HCT116 (cell line): Measurements from ENCODE around the gene LHPP. TPM values are rescaled to one million over a fixed set of nuclear protein-coding genes. Genes with fewer than 3 reads are reported as not detected.

Experiments
- ATAC-seq: fragments of 200-7000 bp; cut with Tn5 transposase; 2 replicates; pipeline ENCODE4 v1.9.1; 2020; ENCODE audit warnings: mild to moderate bottlenecking, moderate library complexity
- BruUV-seq: library from RNA; stranded (reverse); fragments of 400-500 nt; replicated peaks from 2 replicates; lab custom pipeline; 2021; lab: Mats Ljungman, UMichigan
- CTCF ChIA-PET: fragments of 300-600 bp; sonication (Branson Sonifier 250); formaldehyde crosslinking; loops from one replicate; lab custom pipeline; 2021; ENCODE audit warnings: antibody characterized with exemption; lab: Charles Lee
- POLR2A ChIA-PET: fragments of 300-600, 350-600 bp; sonication (Branson Sonifier 250); formaldehyde crosslinking; loops from one replicate; lab custom pipeline; 2021; ENCODE audit warnings: antibody characterized with exemption; lab: Charles Lee
- RAD21 ChIA-PET, 2 experiments: fragments of 300-600 bp; sonication (Branson Sonifier 250); formaldehyde crosslinking; loops; one replicate each; lab custom pipeline; 2023; ENCODE audit warnings: low total read pairs in 2 of 2; ENCODE audit not compliant: uncharacterized antibody in 2 of 2, unreplicated experiment in 2 of 2, low non-redundant PET in 1 of 2; lab: Charles Lee
- DNase-seq: peaks from one replicate; pipeline ENCODE4 v3.0.0-alpha.2; 2010; ENCODE audit warnings: low read depth, low spot score
- H2AFZ ChIP-seq: fragments of 200-600 bp; shearing (Covaris generic), sonication (generic); 2 replicates; pipeline ENCODE4 v1.6.1; 2017; ENCODE audit warnings: low read depth, mixed run types, mixed read lengths, antibody characterized with exemption, low read length; ENCODE audit not compliant: poor library complexity, severe bottlenecking
- H3K27ac ChIP-seq: 2 replicates; pipeline ENCODE4 v1.5.1; 2012; ENCODE audit warnings: low read depth, low read length
- H3K27me3 ChIP-seq: fragments of 200-600 bp; sonication (generic); 2 replicates; pipeline ENCODE4 v1.6.1; 2016; ENCODE audit warnings: mixed run types, low read length, mixed read lengths; ENCODE audit not compliant: insufficient read depth
- H3K36me3 ChIP-seq, 2 experiments: fragments of 200-500 bp in 1 of 2; fragments of 200-600 bp in 1 of 2; sonication (Bioruptor generic) in 1 of 2; sonication (generic) in 1 of 2; 2 replicates each; pipeline versions ENCODE4 v1.5.1 to v1.6.1; 2014 to 2016; ENCODE audit warnings: low read length in 2 of 2, inconsistent platforms in 1 of 2, mixed read lengths in 1 of 2, mixed run types in 1 of 2; ENCODE audit not compliant: insufficient read depth in 2 of 2, control insufficient read depth in 1 of 2
- H3K4me1 ChIP-seq, 2 experiments: fragments of 200-600 bp in 1 of 2; sonication (generic) in 1 of 2; 2 replicates each; pipeline versions ENCODE4 v1.5.1 to v1.6.1; 2012 to 2017; ENCODE audit warnings: low read length in 2 of 2, inconsistent platforms in 1 of 2, mild to moderate bottlenecking in 1 of 2, mixed read lengths in 1 of 2, mixed run types in 1 of 2, moderate library complexity in 1 of 2; ENCODE audit not compliant: insufficient read depth in 2 of 2, control insufficient read depth in 1 of 2
- H3K4me2 ChIP-seq: fragments of 200-600 bp; sonication (generic); 2 replicates; pipeline ENCODE4 v1.6.1; 2017; ENCODE audit warnings: mixed run types, low read length, mixed read lengths
- H3K4me3 ChIP-seq, 2 experiments: fragments of 200-600 bp in 1 of 2; sonication (generic) in 1 of 2; replicated peaks in 1 of 2; 2 replicates each; pipeline ENCODE4 v1.5.1; 2011 to 2016; ENCODE audit warnings: low read length in 2 of 2, control low read depth in 1 of 2, low read depth in 1 of 2, mild to moderate bottlenecking in 1 of 2, mixed read lengths in 1 of 2, mixed run types in 1 of 2
- H3K79me2 ChIP-seq: fragments of 200-600 bp; sonication (generic); 2 replicates; pipeline ENCODE4 v1.6.1; 2017; ENCODE audit warnings: mild to moderate bottlenecking, mixed run types, low read length, moderate library complexity, mixed read lengths; ENCODE audit not compliant: insufficient read depth
- H3K9ac ChIP-seq: fragments of 200-600 bp; sonication (generic); 2 replicates; pipeline ENCODE4 v1.6.1; 2016; ENCODE audit warnings: low read length, mixed read lengths
- H3K9me2 ChIP-seq: fragments of 200-600 bp; sonication (generic), shearing (Covaris generic); 2 replicates; pipeline ENCODE4 v1.6.1; 2017; ENCODE audit warnings: mixed run types, mild to moderate bottlenecking, moderate library complexity; ENCODE audit not compliant: insufficient read depth
- H3K9me3 ChIP-seq, 2 experiments: fragments of 200-500 bp in 1 of 2; fragments of 200-600 bp in 1 of 2; sonication (Bioruptor generic) in 1 of 2; sonication (generic) in 1 of 2; 2 replicates each; pipeline ENCODE4 v1.6.1; 2014 to 2017; ENCODE audit warnings: low read length in 2 of 2, mixed read lengths in 2 of 2, inconsistent platforms in 1 of 2, low read depth in 1 of 2, mild to moderate bottlenecking in 1 of 2, mixed run types in 1 of 2, moderate library complexity in 1 of 2; ENCODE audit not compliant: control insufficient read depth in 1 of 2, insufficient read depth in 1 of 2
- H4K20me1 ChIP-seq: fragments of 200-600 bp; sonication (generic), shearing (Covaris generic); 2 replicates; pipeline ENCODE4 v1.6.1; 2017; ENCODE audit warnings: mixed run types, mild to moderate bottlenecking, moderate library complexity; ENCODE audit not compliant: insufficient read depth
- ATF3 ChIP-seq: IDR thresholded peaks from 2 replicates; pipeline ENCODE4 v1.6.1; 2012
- CTCF ChIP-seq, 3 experiments: fragments of 200-600 bp in 1 of 3; sonication (generic) in 1 of 3; IDR thresholded peaks in 2 of 3; conservative IDR thresholded peaks in 1 of 3; 2 replicates each; pipeline ENCODE4 v1.5.1; 2012 to 2017; ENCODE audit warnings: low read depth in 2 of 3, low read length in 2 of 3, antibody characterized with exemption in 1 of 3, borderline replicate concordance in 1 of 3, control low read depth in 1 of 3, mild to moderate bottlenecking in 1 of 3, mixed read lengths in 1 of 3, mixed run types in 1 of 3, moderate library complexity in 1 of 3; ENCODE audit not compliant: insufficient read depth in 1 of 3
- EGR1 ChIP-seq: IDR thresholded peaks from 2 replicates; pipeline ENCODE4 v1.6.1; 2012; ENCODE audit warnings: low read depth
- ELF1 ChIP-seq: IDR thresholded peaks from 2 replicates; pipeline ENCODE4 v1.6.1; 2012; ENCODE audit warnings: low read depth, borderline replicate concordance
- EZH2 ChIP-seq: fragments of 200-600 bp; sonication (generic); IDR thresholded peaks from 2 replicates; pipeline ENCODE4 v1.6.1; 2017; ENCODE audit warnings: antibody characterized with exemption, mixed run types
- EZH2phosphoT487 ChIP-seq: fragments of 200-600 bp; IDR thresholded peaks from 2 replicates; pipeline ENCODE4 v1.6.1; 2018; ENCODE audit warnings: antibody characterized with exemption, borderline replicate concordance
- FOSL1 ChIP-seq: IDR thresholded peaks from 2 replicates; pipeline ENCODE4 v1.6.1; 2012; ENCODE audit warnings: low read depth
- JUND ChIP-seq: IDR thresholded peaks from 2 replicates; pipeline ENCODE4 v1.6.1; 2012
- POLR2A ChIP-seq: IDR thresholded peaks from 2 replicates; pipeline ENCODE4 v1.7.0; 2011; ENCODE audit warnings: borderline replicate concordance; ENCODE audit not compliant: insufficient read depth, insufficient read length; ENCODE audit errors: extremely low read depth
- POLR2AphosphoS5 ChIP-seq: IDR thresholded peaks from 2 replicates; pipeline ENCODE4 v1.6.1; 2011; ENCODE audit warnings: mild to moderate bottlenecking, low read depth, low read length, moderate library complexity
- RAD21 ChIP-seq: IDR thresholded peaks from 2 replicates; pipeline ENCODE4 v1.6.1; 2012; ENCODE audit warnings: low read depth, mild to moderate bottlenecking
- REST ChIP-seq: IDR thresholded peaks from 2 replicates; pipeline ENCODE4 v1.6.1; 2012; ENCODE audit warnings: low read depth
- SP1 ChIP-seq: IDR thresholded peaks from 2 replicates; pipeline ENCODE4 v1.6.1; 2012; ENCODE audit warnings: low read depth
- TCF7L2 ChIP-seq: IDR thresholded peaks from 2 replicates; pipeline ENCODE4 v1.7.0; 2011; ENCODE audit warnings: borderline replicate concordance, inconsistent platforms; ENCODE audit not compliant: insufficient read depth, insufficient read length; ENCODE audit errors: extremely low read depth
- YY1 ChIP-seq: IDR thresholded peaks from 2 replicates; pipeline ENCODE4 v1.6.1; 2011; ENCODE audit warnings: low read length, low read depth, moderate library complexity, mild to moderate bottlenecking; ENCODE audit not compliant: insufficient replicate concordance; ENCODE audit errors: extremely low read depth
- ZFX ChIP-seq: fragments of 450-650 bp; IDR thresholded peaks from 2 replicates; pipeline ENCODE4 v1.6.1; 2017
- ZNF274 ChIP-seq: fragments of 200-500 bp; sonication (Bioruptor generic); IDR thresholded peaks from 2 replicates; pipeline ENCODE4 v1.6.1; 2014; ENCODE audit warnings: mild to moderate bottlenecking, low read depth, low read length, inconsistent platforms
- intact Hi-C: fragments of 100-400 bp; cut with micrococcal nuclease; formaldehyde crosslinking; loops from 2 replicates; pipeline ENCODE4 v1.10.0; 2022
- total RNA-seq: library from RNA; stranded (reverse); gene quantifications from one replicate; pipeline ENCODE4 v1.2.1, GENCODE V29; 2021; ENCODE audit not compliant: unreplicated experiment

Gene LHPP
- total RNA-seq, 1 experiment from 2014 or later, result 45.8 TPM

GRCh38 chr10:124654686-124655085 lies 193.1 kb downstream of the LHPP start:
- ATAC-seq, result no peak
- TF ChIP-seq ATF3 (no peak), REST (no peak), FOSL1 (no peak), EGR1 (no peak), SP1 (no peak), CTCF (IDR thresholded peaks at IDR 0.05 in 2 of 3, conservative IDR thresholded peaks at IDR 0.05 in 1 of 3; ENCODE audit: borderline replicate concordance in 1 of 3, insufficient read depth in 1 of 3, low read depth in 2 of 3, low read length in 2 of 3) (no peak), ELF1 (no peak), ZNF274 (no peak), EZH2phosphoT487 (no peak), POLR2AphosphoS5 (no peak), RAD21 (no peak), TCF7L2 (no peak), ZFX (no peak), JUND (no peak), POLR2A (no peak), YY1 (no peak), EZH2 (no peak)
- CTCF ChIA-PET, result no interaction called here
- Histone ChIP-seq H3K4me3 (no peak overlapping the region), H3K4me2 (no peak overlapping the region), H4K20me1 (no peaks in the 10 kb centered on the region), H3K9me2 (no peaks in the 10 kb centered on the region), H3K9ac (no peak overlapping the region), H3K36me3 (no peaks in the 10 kb centered on the region), H3K79me2 (no peaks in the 10 kb centered on the region; the same call in 1 of the 2 replicates), H3K4me1 (0 out of 4 replicates have a peak, but pooled peaks cover 0 to 3% of the 10 kb centered on the region in 2 experiments), H2AFZ (no peak overlapping the region), H3K27ac (no peak overlapping the region), H3K9me3 (no peaks in the 10 kb centered on the region), H3K27me3 (no peaks in the 10 kb centered on the region)
- RAD21 ChIA-PET, result no interaction called here
- DNase-seq, result no peak
- intact Hi-C loops, result no loop called here
- no TSS peak for BruUV-seq
- POLR2A ChIA-PET, result no interaction called here
